Stimulated activated CD4-positive, alpha-beta T cell treated with anti-CD3 and anti-CD28 coated beads, Interleukin-12 subunit alpha, Interleukin-12 subunit beta, amount 100 ng/mL, for 48 hours (primary cell): ENCODE measurements around the gene COQ7.

Experiments used
- DNase-seq, 3 donors: peaks; one replicate each; pipeline ENCODE4 v3.0.0-alpha.2; 2020; ENCODE audit warnings: low read depth in 2 of 3, low spot score in 1 of 3

Gene COQ7

DNA sequence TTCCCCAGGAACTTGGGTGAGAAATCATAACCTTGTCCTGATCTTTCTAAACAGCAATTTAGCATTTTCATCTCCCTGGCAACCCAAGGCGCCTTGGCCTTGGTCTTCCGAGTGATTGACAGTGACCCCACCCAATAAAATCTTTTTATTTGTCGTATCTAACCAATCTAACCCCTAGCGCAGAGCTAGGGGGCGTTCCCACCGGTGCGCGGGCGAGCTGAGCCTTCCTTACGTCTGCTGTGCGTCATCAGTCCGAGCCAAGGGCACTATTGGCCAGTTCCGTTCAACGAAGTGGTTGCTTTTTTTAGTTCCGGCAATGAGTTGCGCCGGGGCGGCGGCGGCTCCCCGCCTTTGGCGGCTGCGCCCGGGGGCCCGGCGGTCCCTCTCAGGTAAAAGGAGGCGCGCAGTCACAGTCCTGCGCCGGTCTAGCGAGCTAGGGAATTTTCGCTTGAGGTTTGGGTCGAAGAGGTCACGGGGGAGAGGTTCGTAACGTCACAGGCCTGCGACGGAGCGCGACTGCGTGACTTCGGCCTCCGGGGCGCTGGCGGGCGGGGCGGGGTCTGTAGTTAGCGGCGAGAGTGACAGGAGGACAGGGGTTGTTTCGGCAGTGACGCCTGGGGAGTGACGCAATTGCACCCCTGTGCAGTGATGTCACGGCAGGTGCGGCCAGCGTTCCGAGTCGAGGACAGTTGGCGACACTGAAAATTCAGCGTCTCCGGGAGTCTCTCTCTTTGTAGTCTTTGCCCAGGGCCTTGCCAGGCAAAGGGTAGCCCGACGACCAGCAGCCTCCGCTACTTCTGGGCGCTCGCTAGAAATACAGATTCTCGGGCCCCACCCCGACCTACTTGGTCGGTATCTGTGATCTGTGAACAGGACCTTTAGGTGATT lies at the start of gene COQ7:
Gene COQ7, plus strand, starts transcription at position 266 of the 888 bp plus-strand sequence. Its CDS starts 51 bp downstream, at position 317.
- DNase-seq: peak; percentile 96 to 97 (median 97)

DNA sequence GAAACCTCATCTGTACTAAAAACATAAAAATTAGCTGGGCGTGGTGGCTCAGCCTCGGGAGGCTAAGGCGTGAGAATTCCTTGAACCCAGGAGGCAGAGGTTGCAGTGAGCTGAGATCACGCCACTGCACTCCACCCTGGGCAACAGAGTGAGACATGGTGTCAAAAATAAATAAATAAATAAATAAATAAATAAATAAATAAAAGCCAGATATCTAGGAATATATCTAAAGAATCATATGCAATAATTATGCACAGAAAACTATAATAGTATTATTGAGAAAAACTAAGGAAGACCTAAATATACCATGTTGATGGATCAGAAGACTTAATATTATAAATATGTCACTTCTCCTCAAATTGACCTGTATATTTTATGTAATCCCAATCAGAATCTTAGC lies 46.7 kb upstream of the COQ7 start:
- DNase-seq: no peak

DNA sequence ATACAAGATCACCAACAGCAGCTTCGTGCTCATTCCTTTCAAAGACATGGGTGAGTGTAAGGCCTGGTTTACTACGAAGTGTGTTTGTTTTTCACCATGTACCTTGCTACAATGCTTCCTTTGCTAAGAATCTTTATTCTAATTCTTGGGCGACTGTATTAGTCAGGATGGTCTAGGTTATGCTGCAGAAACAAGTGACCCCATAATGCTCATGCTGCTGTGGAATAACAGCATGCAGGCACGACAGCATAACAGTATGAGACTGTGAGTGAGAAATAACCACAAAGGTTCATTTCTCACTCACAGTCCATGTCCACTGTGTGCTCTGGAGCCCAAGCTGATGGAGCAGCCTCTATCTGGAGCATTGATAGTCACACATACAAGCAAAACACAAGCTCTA lies 45.7 kb upstream of the COQ7 start:
- DNase-seq: no peak

DNA sequence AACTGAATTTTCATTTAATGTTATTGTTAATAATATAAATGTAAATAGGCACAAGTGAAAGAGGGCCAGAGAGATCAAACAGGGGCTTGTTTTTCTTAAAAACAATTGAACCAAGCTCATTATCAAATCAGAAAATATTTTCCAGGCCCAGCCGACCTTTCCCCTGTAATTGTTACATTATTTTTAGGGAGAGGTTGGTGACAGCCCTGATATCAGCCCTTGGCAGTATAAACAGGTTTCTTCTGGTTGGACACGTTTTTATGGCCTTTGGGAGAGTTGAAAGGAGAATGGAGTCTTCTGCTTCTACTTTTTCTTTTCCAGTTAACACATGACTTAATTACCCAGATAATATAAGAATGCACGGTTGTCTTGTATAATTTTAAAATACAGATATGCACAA lies 40.0 kb upstream of the COQ7 start:
- no peak for DNase-seq

DNA sequence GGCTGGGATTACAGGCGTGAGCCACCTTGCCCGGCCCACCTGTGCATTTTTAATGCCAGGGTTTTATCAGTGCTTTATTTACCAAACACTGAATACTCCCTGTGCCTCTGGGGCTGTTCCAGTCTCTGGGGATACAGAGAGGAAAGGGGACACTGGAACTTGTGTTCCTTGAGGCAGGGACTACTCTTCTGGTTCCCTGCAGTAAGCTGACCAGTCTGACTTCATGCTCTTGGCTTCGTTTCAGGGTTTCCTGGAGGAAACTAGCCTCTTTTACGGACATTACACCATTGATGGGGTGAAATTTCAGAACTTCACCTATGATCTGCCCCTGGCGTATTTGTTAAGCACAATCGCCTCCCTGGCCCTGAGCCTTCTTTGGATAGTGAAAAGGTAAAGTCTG lies 37.4 kb upstream of the COQ7 start:
- no peak for DNase-seq

GRCh38 chr16:19031738-19032137 lies 35.7 kb upstream of the COQ7 start:
- DNase-seq: no peak

GRCh38 chr16:19033761-19034160 lies 33.7 kb upstream of the COQ7 start:
- DNase-seq: no peak

DNA sequence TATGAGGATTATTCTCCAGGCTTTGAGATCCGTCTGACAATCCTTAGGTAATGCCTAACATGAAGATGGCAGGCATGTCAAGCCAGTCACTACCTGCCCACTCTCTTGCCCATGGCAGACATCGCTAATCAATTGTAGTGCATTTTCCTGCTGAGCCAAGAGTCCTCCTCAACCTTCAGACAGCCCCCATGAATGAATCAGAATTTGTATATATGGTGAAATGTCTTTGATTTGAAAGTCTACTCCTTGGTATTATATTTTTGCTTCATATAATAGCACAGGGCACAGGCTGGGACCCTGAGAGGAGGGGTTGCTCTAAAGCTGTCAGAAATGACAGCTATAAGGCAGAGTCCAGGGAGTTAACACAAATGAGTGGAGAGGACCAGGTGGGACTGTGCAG lies 27.0 kb upstream of the COQ7 start:
- DNase-seq: no peak

DNA sequence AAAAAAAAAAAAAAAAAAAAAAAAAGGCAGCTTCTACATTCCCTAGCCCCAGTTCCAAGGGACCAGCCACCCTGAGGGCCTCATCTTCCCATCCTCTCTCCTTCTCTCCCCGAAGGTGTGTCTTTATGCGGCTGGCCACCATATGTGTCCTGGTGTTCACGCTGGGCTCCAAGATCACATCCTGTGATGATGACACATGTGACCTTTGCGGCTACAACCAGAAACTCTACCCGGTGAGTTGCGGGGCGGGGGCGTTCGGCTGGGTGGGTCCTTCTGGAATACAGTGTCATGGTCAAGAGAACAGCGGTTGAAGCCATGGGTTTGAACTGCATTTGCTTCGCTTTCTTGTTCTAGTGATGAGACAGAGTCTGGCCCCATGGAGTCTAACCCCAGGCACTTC lies 22.6 kb upstream of the COQ7 start:
- no peak for DNase-seq

DNA sequence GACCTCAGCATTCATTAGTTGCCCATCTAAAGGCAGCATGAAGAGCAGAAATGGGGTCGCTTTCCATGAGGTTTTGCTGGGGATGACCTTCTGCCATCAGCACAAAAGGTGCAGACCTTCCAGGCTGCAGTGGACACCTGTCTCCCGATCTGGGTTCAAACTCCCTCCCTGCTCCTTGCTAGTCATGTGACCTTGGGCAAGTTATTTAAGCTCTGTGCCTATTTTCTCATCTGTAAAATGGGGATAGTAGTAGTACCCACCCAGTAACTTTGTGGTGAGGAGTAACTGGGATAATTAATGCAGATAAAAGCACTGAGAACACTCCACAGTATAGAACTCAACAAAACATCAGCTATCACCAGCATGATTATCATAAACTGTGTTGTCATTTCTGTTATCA lies 21.4 kb upstream of the COQ7 start:
- DNase-seq: no peak

- DNase-seq: no peak
These were observed 4.7 kb upstream of the COQ7 start for GRCh38 chr16:19062706-19063105.

GRCh38 chr16:19066988-19067348 lies 446 bp upstream of the COQ7 start:
- DNase-seq: no peak

- DNase-seq: no peak
These were observed 912 bp downstream of the COQ7 start for GRCh38 chr16:19068237-19068815.

DNA sequence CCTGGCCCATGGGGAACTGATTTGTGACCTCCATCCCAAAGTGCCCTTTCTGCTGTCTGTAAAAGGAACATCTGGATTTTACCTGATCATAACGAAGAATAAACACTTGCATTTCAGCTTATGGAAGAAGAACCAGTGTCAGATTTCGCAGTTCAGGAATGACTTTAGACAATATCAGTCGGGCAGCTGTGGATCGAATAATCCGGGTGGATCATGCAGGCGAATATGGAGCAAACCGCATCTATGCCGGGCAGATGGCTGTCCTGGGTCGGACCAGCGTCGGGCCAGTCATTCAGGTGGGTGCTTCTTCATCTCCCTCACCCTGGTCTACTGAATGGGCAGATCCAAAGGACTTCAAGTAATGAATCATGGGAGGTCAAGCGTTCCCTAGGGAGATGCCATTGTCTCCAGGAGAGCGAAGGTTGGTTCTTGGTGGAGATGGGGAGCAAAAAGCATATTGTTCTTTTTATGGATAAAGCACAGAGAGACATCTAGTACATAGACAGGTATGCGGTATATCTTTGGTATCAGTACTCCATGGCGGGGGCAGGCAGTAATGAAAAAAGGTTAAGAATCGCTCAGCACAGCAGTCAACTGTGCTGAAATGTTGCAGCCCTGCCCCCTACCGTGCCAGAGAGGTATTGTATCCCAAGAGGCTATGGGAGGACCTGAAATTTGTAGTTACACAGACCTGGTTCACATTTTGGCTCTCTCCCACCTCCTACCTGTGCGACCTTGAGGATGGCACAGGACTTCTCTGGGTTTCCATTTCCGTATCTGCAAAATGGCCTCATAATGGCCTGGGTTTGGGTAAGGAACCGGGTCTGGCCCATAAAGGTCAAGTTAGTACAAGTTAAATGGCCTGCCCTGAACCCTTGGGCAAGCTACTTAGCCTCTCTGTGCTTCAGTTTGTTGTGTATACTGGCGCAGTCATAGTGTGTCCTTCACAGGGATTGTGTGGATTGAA lies 4.7 kb downstream of the COQ7 start:
- DNase-seq: peak; percentile 45 to 60 (median 52)

DNA sequence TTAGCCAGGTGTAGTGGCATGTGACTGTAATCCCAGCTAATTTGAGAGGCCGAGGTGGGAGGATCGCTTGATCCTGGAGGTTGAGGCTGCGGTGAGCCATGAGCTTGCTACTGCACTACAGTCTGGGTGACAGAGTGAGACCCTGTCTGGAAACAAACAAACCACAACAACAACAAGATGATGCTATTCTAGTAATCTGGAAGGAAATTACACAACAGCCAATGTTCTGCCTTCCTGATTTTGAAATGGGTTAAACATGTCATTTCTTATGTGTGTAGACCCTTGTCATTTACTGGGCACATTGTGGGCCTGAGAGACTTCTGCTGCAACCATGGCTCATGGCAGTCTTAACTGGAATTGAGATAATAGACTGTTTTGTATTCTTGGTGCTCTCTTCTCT lies 5.9 kb downstream of the COQ7 start:
- no peak for DNase-seq

- no peak for DNase-seq
These were observed 6.4 kb downstream of the COQ7 start for GRCh38 chr16:19073863-19074262.

GRCh38 chr16:19075511-19075910 lies 8.1 kb downstream of the COQ7 start:
- DNase-seq: no peak

GRCh38 chr16:19077879-19078278 lies 10.5 kb downstream of the COQ7 start:
- no peak for DNase-seq

- no peak for DNase-seq
These were observed 16.3 kb downstream of the COQ7 start for GRCh38 chr16:19083670-19084069.

DNA sequence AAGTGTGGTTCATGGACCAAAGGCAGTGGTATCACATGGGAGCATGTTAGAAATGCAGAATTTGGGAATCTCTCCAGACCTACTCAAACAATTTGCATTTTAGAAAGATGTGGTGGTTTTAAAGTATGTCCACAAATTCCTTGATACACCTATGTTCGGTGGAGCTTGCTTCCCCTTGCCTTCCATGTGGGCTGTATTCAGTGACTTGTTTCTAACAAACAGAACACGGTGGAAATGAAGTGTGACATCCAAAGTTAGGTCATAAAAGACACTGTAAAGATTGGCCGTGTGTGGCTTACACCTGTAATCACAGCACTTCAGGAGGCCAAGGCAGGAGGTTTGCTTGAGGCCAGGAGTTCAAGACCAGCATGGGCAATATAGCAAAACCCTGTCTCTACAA lies 16.7 kb downstream of the COQ7 start:
- no peak for DNase-seq

DNA sequence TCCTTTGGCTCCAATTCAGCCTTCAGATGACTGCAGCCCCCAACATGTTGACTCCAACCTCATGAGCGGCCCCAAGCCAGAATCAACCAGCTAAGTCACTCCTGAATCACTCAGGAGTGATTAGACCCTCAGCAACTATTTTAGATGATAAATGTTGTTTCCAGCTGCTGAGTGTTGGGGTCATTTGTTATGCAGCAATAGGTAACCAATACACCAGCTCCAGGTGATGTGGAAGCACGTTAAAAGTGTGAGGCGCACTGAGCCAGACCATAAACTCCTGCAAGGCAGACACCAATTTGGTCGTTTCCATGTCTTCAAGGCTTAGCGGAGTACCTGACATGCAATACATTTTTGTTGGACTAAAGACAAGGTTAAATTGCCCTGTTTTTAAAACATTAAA lies 17.5 kb downstream of the COQ7 start:
- no peak for DNase-seq
